Measurements from ENCODE around the gene YWHAG.
"Not testable (repeated sequence)": the region's sequence is repeated elsewhere in the genome, so short reads cannot be mapped to it uniquely, and the experiment has no call there.

Gene YWHAG

GRCh38 chr7:76318488-76319353 lies 40.1 kb downstream of the YWHAG start:
- peak; percentile 88 for DNase-seq (ENCODE audit: low read depth)

- peak; percentile 97 for DNase-seq (ENCODE audit: low read depth)
Measured at GRCh38 chr7:76317782-76318487, 40.9 kb downstream of the YWHAG start.

- DNase-seq (ENCODE audit: low read depth) = no peak
Measured at GRCh38 chr7:76316984-76317781, 41.6 kb downstream of the YWHAG start.

GRCh38 chr7:76315364-76315763 lies 43.4 kb downstream of the YWHAG start:
- DNase-seq (ENCODE audit: low read depth) = no peak

GRCh38 chr7:76314740-76315139 lies 44.1 kb downstream of the YWHAG start:
- DNase-seq (ENCODE audit: low read depth) = not testable (repeated sequence)

GRCh38 chr7:76314042-76314721 lies 44.6 kb downstream of the YWHAG start:
- DNase-seq (ENCODE audit: low read depth) = peak; percentile 92

- not testable (repeated sequence) for DNase-seq (ENCODE audit: low read depth)
Measured at GRCh38 chr7:76311838-76312237, 47.0 kb downstream of the YWHAG start.

GRCh38 chr7:76310102-76310957 lies 48.5 kb downstream of the YWHAG start:
- DNase-seq (ENCODE audit: low read depth) = no peak

GRCh38 chr7:76309341-76310101 lies 49.3 kb downstream of the YWHAG start:
- DNase-seq (ENCODE audit: low read depth) = not testable (repeated sequence)

GRCh38 chr7:76308874-76309273 lies 49.9 kb downstream of the YWHAG start:
- not testable (repeated sequence) for DNase-seq (ENCODE audit: low read depth)

GRCh38 chr7:76304888-76305375 lies 53.9 kb downstream of the YWHAG start:
- no peak for DNase-seq (ENCODE audit: low read depth)

GRCh38 chr7:76303202-76304147 lies 55.3 kb downstream of the YWHAG start:
- peak; percentile 92 for DNase-seq (ENCODE audit: low read depth)

GRCh38 chr7:76302347-76303201 lies 56.2 kb downstream of the YWHAG start, which contains the start of gene HSPB1:
TSS of gene HSPB1 (plus strand) at chr7:76302673. CDS start at chr7:76302713, 40 bp downstream.
- DNase-seq (ENCODE audit: low read depth) = peak; percentile 97

- DNase-seq (ENCODE audit: low read depth) = no peak
Measured at GRCh38 chr7:76301000-76301399, 57.8 kb downstream of the YWHAG start.

GRCh38 chr7:76300166-76300731 lies 58.5 kb downstream of the YWHAG start:
- peak; percentile 81 for DNase-seq (ENCODE audit: low read depth)

GRCh38 chr7:76296743-76297740 lies 61.7 kb downstream of the YWHAG start:
- peak; percentile 87 for DNase-seq (ENCODE audit: low read depth)
